Measurements from ENCODE around the gene PHGDH.

PHGDH gene

DNA sequence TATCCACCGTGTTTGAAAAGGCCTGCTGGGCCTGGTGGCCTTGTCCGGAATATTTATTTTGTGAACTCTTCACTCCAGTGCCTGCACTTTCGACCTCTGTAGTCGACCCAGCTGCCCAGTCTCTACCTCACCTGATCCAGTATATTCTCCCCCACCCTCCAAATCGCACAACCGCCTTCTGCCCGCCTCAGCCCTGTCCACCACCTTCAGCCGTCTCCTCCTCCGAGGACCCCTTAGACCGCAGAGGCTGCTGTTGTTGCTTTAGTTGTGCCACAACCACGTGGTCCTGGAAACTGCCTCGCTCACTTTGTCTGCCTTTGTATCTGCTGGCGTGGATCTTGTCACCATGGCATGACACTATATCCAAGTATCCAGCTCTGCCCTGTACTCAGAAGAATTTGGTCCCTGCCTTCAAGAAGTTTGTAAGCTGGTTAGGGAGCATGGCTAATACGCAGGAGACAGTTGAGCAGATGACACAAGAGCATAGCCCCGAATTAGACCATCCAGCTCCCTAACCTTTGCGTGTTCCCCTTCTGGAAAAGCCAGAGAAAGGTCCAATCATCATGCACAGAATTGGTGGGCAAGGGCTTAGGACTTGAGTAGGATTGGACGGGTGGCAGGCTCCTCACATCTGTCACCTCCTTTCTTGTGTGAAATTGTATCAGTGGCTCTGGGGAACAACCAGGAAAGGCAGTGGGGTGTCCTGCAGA, 1.5 kb downstream of the PHGDH start:
- Histone ChIP-seq H3K27ac (ENCODE audit: poor library complexity, severe bottlenecking) (peak overlapping the region; percentile 49), H3K4me3 (ENCODE audit: severe bottlenecking) (peak overlapping the region; percentile 92), H3K36me3 (ENCODE audit: low read depth) (peaks cover 47% of the 10 kb centered on the region), H3K9me3 (ENCODE audit: severe bottlenecking) (no peaks in the 10 kb centered on the region), H3K27me3 (ENCODE audit: insufficient read depth, poor library complexity, severe bottlenecking) (no peaks in the 10 kb centered on the region), H3K4me1 (ENCODE audit: insufficient read depth, poor library complexity, severe bottlenecking) (peaks cover 17% of the 10 kb centered on the region)
- DNase-seq (ENCODE audit: low spot score), result no peak
- TF ChIP-seq, protein P1, sequence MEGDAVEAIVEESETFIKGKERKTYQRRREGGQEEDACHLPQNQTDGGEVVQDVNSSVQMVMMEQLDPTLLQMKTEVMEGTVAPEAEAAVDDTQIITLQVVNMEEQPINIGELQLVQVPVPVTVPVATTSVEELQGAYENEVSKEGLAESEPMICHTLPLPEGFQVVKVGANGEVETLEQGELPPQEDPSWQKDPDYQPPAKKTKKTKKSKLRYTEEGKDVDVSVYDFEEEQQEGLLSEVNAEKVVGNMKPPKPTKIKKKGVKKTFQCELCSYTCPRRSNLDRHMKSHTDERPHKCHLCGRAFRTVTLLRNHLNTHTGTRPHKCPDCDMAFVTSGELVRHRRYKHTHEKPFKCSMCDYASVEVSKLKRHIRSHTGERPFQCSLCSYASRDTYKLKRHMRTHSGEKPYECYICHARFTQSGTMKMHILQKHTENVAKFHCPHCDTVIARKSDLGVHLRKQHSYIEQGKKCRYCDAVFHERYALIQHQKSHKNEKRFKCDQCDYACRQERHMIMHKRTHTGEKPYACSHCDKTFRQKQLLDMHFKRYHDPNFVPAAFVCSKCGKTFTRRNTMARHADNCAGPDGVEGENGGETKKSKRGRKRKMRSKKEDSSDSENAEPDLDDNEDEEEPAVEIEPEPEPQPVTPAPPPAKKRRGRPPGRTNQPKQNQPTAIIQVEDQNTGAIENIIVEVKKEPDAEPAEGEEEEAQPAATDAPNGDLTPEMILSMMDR (IDR thresholded peaks at IDR 0.05; ENCODE audit: poor library complexity, severe bottlenecking), result no peak
- ATAC-seq (ENCODE audit: low read depth), result peak; percentile 9; the same call in 1 of the 3 replicates

DNA sequence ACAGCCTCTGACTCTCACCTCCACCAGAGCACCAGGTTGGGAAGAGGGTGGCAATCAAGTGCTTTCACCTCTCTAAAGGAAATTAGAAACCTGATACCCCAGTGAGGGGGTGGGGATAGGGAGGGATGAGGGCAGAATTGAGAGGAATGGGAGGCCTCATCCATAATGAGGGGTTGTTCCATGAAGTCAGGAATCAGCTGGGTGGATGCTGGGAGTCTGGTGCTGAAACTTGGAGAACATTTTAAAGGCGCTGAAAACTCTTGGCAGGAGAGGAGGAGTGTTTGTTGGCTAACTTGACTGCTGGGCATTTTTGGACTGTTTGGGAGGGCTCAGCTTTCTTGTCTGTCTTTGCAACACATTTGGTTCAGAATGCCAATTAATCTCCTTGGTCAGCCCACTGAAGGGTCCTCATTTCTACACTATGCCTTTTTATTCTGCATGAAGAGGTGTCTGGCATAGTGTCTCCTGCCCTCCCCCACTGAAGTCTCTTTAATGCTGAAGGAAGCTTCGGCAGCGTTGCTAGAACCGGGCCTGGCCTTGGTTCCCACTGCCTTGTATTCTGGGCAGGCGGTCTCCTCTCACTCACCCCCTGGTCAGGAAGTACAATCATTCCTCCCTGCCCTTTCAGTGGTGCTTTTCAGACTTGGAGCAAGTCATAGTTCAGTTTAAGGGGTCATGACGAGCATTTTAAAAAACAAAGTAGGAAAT, 2.2 kb downstream of the PHGDH start:
- Histone ChIP-seq H3K4me1 (ENCODE audit: insufficient read depth, poor library complexity, severe bottlenecking) (peaks cover 17% of the 10 kb centered on the region), H3K27me3 (ENCODE audit: insufficient read depth, poor library complexity, severe bottlenecking) (no peaks in the 10 kb centered on the region), H3K27ac (ENCODE audit: poor library complexity, severe bottlenecking) (peak overlapping the region; percentile 49), H3K36me3 (ENCODE audit: low read depth) (peaks cover 55% of the 10 kb centered on the region), H3K4me3 (ENCODE audit: severe bottlenecking) (peak overlapping the region; percentile 92), H3K9me3 (ENCODE audit: severe bottlenecking) (no peaks in the 10 kb centered on the region)
- DNase-seq (ENCODE audit: low spot score), result no peak
- ATAC-seq (ENCODE audit: low read depth), result no peak
- TF ChIP-seq, protein P1 (IDR thresholded peaks at IDR 0.05; ENCODE audit: poor library complexity, severe bottlenecking), result no peak

DNA sequence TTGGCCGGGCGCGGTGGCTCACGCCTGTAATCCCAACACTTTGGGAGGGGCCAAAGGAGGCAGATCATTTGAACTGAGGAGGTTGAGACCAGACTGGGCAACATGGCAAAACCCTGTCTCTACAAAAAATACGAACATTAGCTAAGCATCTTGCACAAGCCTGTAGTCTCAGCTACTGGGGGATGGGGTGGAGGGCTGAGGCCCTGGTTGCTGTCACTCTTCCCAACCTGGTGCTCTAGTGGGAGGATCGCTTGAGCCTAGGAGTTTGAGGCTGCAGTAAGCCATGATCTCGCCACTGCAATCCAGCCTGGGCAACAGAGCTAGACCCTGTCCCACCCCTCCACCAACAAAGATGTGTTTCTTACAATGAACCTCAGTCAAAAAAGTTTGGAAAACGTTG, 2.8 kb downstream of the PHGDH start:
- Histone ChIP-seq H3K9me3 (ENCODE audit: severe bottlenecking) (no peaks in the 10 kb centered on the region), H3K36me3 (ENCODE audit: low read depth) (peaks cover 61% of the 10 kb centered on the region), H3K4me3 (ENCODE audit: severe bottlenecking) (no peak overlapping the region), H3K4me1 (ENCODE audit: insufficient read depth, poor library complexity, severe bottlenecking) (peaks cover 17% of the 10 kb centered on the region), H3K27ac (ENCODE audit: poor library complexity, severe bottlenecking) (no peak overlapping the region), H3K27me3 (ENCODE audit: insufficient read depth, poor library complexity, severe bottlenecking) (no peaks in the 10 kb centered on the region)
- ATAC-seq (ENCODE audit: low read depth) (no peak), DNase-seq (ENCODE audit: low spot score) (no peak)
- TF ChIP-seq, protein P1 (IDR thresholded peaks at IDR 0.05; ENCODE audit: poor library complexity, severe bottlenecking), result no peak

DNA sequence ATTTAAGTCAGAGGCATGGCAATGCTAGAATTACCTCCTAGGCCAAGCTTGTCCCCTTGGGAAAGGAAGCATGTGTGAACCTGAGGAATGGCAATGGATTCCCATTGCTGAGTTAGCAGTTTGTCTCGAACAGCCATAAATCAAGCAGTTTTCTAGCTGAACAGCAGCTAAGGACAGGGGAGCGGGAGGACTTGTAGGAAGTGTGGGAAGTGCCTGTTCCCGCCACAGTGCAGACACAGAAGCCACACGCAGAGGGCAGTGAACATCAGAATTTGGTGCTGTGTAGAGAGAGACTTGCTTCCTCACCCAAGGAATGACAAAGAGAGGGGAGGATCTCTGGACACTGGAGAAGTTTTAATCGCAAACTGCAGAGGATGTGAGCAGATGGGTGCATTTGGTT, 3.8 kb downstream of the PHGDH start:
- Histone ChIP-seq H3K27ac (ENCODE audit: poor library complexity, severe bottlenecking) (no peak overlapping the region), H3K9me3 (ENCODE audit: severe bottlenecking) (no peaks in the 10 kb centered on the region), H3K36me3 (ENCODE audit: low read depth) (peaks cover 71% of the 10 kb centered on the region), H3K4me3 (ENCODE audit: severe bottlenecking) (no peak overlapping the region), H3K27me3 (ENCODE audit: insufficient read depth, poor library complexity, severe bottlenecking) (no peaks in the 10 kb centered on the region), H3K4me1 (ENCODE audit: insufficient read depth, poor library complexity, severe bottlenecking) (peaks cover 17% of the 10 kb centered on the region)
- TF ChIP-seq, protein P1 (IDR thresholded peaks at IDR 0.05; ENCODE audit: poor library complexity, severe bottlenecking), result no peak
- ATAC-seq (ENCODE audit: low read depth) (no peak), DNase-seq (ENCODE audit: low spot score) (no peak)

DNA sequence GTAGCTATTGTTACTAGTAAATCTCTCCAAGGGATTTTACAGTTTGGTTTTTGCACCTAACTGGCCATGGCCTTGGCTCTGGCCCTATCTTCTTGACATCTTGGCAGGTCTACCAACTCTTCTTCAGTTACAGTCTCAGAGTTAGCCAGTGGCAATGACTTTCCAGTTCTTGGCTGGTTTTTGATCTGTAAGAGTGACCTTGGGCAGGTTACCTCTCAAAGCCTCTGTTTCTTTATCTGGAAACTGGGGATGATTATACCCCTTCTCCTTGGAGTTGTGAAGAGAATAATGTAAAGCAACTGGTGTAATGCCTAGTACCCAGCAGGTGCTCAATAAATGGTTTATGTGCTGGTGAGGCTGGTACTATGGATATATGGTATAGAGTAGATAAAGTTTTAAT, 6.7 kb downstream of the PHGDH start:
- Histone ChIP-seq H3K4me1 (ENCODE audit: insufficient read depth, poor library complexity, severe bottlenecking) (peaks cover 14% of the 10 kb centered on the region), H3K9me3 (ENCODE audit: severe bottlenecking) (no peaks in the 10 kb centered on the region), H3K4me3 (ENCODE audit: severe bottlenecking) (no peak overlapping the region), H3K27ac (ENCODE audit: poor library complexity, severe bottlenecking) (no peak overlapping the region), H3K27me3 (ENCODE audit: insufficient read depth, poor library complexity, severe bottlenecking) (no peaks in the 10 kb centered on the region), H3K36me3 (ENCODE audit: low read depth) (peaks cover 91% of the 10 kb centered on the region)
- TF ChIP-seq, protein P1 (IDR thresholded peaks at IDR 0.05; ENCODE audit: poor library complexity, severe bottlenecking), result no peak
- DNase-seq (ENCODE audit: low spot score) (no peak), ATAC-seq (ENCODE audit: low read depth) (no peak)

All from RWPE2 (cell line).